Bronchial epithelial cell (primary cell): ENCODE measurements around the gene TFAP2B. TPM values are rescaled to one million over a fixed set of nuclear protein-coding genes. Genes with fewer than 3 reads are reported as not detected.

ENCODE experiments used
- DNase-seq: peaks from one replicate; pipeline ENCODE4 v3.0.0-alpha.2; 2010; ENCODE audit warnings: low read depth
- FAIRE-seq: peaks from 2 replicates; lab custom pipeline; 2011; peaks lifted over from hg19 to GRCh38; lab: Jason Lieb, UNC
- H3K27me3 ChIP-seq: 2 replicates; pipeline ENCODE4 v1.5.1; 2011; ENCODE audit warnings: low read length; ENCODE audit not compliant: control insufficient read depth, insufficient read depth
- H3K36me3 ChIP-seq: 2 replicates; pipeline ENCODE4 v1.5.1; 2011; ENCODE audit warnings: low read length; ENCODE audit not compliant: control insufficient read depth, insufficient read depth
- H3K4me3 ChIP-seq: 2 replicates; pipeline ENCODE4 v1.5.1; 2011; ENCODE audit warnings: mild to moderate bottlenecking, low read depth, low read length, control low read depth
- total RNA-seq: library from RNA; depleted of rRNA; stranded (reverse); fragments of >200 nt; gene quantifications from 2 replicates; pipeline ENCODE4 v1.2.1, GENCODE V29; 2014
- TF ChIP-seq, protein P1 (sequence below): IDR thresholded peaks from 2 replicates; pipeline ENCODE4 v1.5.1; 2011; ENCODE audit warnings: mild to moderate bottlenecking, moderate library complexity, low read length, control low read depth, inconsistent platforms; ENCODE audit not compliant: insufficient read depth, severe bottlenecking

Gene TFAP2B
- total RNA-seq, 1 donor from 2014 or later: not detected

DNA sequence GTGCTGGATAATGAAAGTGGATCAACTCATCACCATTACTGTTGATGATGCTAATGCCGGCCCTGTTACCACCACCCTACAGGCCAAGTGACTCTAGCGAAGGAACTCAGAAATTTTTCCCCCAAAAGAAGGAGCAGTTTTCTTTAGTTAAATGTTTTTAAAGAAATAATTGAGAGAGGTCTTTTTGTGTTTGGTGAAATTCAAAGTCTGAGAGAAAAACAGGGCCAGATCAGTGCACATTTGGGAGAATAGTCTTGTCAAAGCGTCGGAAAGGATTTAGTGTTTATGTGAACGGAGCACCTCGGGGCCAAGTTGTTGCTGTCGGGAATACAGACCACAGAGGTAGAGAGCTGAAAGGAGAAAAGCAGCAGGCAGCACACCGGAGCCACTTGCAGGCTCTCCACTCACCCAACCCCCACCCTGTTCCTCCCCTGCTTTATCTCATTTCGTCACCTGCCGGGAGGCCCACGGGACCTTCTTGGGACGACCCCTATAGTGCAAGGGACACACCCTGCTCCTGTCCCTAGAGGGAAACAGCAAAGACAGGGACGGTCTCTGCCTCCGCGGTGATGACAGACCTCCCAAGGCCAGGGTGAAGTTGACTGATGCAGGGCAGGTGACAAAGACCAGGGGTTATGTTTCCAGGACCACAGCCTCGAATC lies 6.8 kb downstream of the TFAP2B start:
- Histone ChIP-seq H3K4me3 (no peak overlapping the region), H3K27me3 (peaks cover 61% of the 10 kb centered on the region), H3K36me3 (no peaks in the 10 kb centered on the region)
- TF ChIP-seq, protein P1, sequence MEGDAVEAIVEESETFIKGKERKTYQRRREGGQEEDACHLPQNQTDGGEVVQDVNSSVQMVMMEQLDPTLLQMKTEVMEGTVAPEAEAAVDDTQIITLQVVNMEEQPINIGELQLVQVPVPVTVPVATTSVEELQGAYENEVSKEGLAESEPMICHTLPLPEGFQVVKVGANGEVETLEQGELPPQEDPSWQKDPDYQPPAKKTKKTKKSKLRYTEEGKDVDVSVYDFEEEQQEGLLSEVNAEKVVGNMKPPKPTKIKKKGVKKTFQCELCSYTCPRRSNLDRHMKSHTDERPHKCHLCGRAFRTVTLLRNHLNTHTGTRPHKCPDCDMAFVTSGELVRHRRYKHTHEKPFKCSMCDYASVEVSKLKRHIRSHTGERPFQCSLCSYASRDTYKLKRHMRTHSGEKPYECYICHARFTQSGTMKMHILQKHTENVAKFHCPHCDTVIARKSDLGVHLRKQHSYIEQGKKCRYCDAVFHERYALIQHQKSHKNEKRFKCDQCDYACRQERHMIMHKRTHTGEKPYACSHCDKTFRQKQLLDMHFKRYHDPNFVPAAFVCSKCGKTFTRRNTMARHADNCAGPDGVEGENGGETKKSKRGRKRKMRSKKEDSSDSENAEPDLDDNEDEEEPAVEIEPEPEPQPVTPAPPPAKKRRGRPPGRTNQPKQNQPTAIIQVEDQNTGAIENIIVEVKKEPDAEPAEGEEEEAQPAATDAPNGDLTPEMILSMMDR: no peak
- DNase-seq: no peak
- no peak for FAIRE-seq

DNA sequence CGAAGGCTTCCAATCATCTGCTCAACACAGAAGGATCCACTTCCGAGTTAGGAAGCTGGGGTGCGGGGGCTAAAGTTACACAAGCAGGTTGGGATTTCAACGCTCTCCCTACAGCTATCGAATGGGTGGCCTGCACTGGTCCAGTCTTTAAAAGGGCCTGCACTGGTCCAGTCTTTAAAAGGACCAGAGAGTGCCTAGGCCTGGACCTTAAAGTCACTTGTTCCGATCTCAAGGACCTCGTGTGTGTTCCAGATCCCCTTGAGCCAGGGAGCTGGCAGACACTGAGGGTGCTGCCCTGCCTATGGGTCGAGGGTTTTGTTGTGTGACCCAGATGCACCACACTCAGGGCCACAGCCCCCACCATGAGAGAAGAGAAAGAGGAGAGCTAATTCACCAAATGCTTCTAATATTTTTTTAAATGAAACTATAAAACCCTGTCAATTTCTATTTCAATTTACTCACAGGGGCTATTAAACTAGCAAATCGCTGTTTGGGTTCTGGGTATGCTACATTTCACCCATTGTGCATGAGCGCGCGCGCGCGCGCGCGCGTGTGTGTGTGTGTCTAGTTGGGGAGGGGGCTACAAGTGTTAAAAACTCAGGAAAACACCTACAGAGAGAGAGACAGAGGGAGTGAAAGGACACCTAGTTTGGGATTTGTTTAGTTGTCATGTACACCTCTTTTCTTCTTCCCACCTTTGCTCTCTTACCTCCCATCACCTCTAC lies 7.5 kb downstream of the TFAP2B start:
- DNase-seq (no peak), FAIRE-seq (no peak)
- no peaks in the 10 kb centered on the region for H3K36me3 ChIP-seq
- no peak overlapping the region for H3K4me3 ChIP-seq
- peaks cover 56% of the 10 kb centered on the region for H3K27me3 ChIP-seq
- TF ChIP-seq, protein P1: no peak

DNA sequence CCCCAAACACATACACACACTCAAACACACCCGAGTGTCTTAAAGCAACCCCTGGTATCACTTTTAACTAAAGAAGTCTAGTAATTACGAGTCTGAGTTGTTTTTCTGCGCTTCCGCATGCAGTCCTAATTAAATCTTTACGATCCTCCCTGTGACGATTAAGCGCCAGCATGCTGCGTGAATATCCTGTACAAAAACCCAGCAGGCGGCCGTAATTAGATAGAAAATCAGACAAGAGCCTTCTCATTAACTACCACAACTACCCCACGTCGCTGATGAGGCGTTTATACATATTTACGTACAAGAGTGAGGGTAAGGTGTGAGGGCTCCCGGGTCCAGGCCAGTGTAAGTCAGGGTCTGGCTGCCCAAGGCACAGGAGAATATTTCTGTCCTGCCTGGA lies 8.1 kb downstream of the TFAP2B start:
- Histone ChIP-seq H3K4me3 (no peak overlapping the region), H3K36me3 (no peaks in the 10 kb centered on the region), H3K27me3 (peaks cover 51% of the 10 kb centered on the region)
- TF ChIP-seq, protein P1: no peak
- FAIRE-seq (no peak), DNase-seq (no peak)

DNA sequence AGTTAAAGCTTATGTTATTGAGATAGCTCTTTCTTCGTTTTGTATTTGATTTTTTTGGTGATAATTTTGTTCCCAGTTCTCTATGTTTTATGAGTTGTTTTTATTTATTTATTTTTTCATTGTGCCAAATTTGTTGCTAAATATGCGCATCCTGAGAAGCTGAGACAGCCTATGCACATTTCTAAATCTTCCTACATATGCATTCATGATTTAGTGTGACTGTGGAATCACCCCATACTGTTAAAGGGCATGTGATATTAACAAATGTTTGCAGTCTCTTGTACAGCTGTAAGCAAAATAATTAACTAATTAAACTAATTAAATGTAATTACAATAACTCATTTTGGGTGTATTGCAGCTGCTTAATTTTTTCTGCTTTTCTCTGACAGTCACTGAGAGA lies 10.4 kb downstream of the TFAP2B start:
- TF ChIP-seq, protein P1: no peak
- Histone ChIP-seq H3K36me3 (no peaks in the 10 kb centered on the region), H3K27me3 (peaks cover 32% of the 10 kb centered on the region), H3K4me3 (no peak overlapping the region)
- DNase-seq (no peak), FAIRE-seq (no peak)

DNA sequence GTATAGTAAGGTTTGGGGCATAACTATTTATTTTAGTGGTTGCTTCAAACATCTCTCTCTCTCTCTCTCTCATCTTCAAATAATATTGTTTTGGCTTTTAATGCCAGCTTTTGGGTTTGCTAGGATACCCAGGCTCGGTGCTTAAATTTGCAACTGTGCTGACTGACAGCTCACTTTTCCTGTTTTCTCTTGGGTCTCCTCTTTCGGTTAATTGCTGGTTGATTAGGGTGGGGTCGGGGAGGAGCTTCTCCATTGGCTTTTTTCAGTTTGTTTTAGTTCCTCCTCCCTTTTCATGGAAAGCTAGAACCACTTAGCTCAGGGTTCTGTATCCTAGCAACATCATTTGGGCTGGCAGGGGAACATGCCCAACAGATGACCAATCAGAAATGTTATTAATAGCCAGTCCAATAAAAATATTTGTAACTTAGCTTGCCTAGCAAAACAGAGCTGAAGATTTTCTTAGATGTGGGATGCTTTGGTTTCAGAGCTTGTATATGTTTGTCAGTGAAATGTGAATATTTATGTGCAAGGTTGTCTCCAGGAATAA lies 11.3 kb downstream of the TFAP2B start:
- FAIRE-seq (no peak), DNase-seq (no peak)
- peaks cover 27% of the 10 kb centered on the region for H3K27me3 ChIP-seq
- H3K36me3 ChIP-seq: no peaks in the 10 kb centered on the region
- TF ChIP-seq, protein P1: no peak
- H3K4me3 ChIP-seq: no peak overlapping the region
